H1 (cell line): Measurements from ENCODE around the gene SLC25A30. TPM values are rescaled to one million over a fixed set of nuclear protein-coding genes. Genes with fewer than 3 reads are reported as not detected.

ENCODE experiments used
- BACH1 ChIP-seq: IDR thresholded peaks from 2 replicates; pipeline ENCODE4 v1.6.1; 2012; ENCODE audit warnings: low read length, improper control_type of control experiment
- BCL11A ChIP-seq, 2 experiments: IDR thresholded peaks; one replicate each; pipeline ENCODE4 v1.6.1; 2011; ENCODE audit warnings: low read depth in 2 of 2, low read length in 2 of 2, mild to moderate bottlenecking in 2 of 2
- CBX5 ChIP-seq: fragments of 300-800, 300-1000 bp; sonication (generic); IDR thresholded peaks from 2 replicates; pipeline ENCODE4 v1.7.1; 2016; ENCODE audit warnings: antibody characterized with exemption, low read length, low read depth
- CHD2 ChIP-seq: IDR thresholded peaks from 2 replicates; pipeline ENCODE4 v1.6.1; 2012; ENCODE audit warnings: low read length, improper control_type of control experiment
- CREB1 ChIP-seq: IDR thresholded peaks from 2 replicates; pipeline ENCODE4 v1.6.1; 2012; ENCODE audit warnings: inconsistent platforms
- CTCF ChIP-seq, 3 experiments: IDR thresholded peaks; 1 replicate in 2 of 3; 2 replicates in 1 of 3; pipeline versions ENCODE4 v1.5.1 to v1.6.1; 2011; ENCODE audit warnings: low read length in 3 of 3, mild to moderate bottlenecking in 3 of 3, inconsistent platforms in 2 of 3, low read depth in 1 of 3, moderate library complexity in 1 of 3; ENCODE audit not compliant: insufficient read depth in 1 of 3; ENCODE audit errors: control extremely low read depth in 1 of 3
- EGR1 ChIP-seq: IDR thresholded peaks from 2 replicates; pipeline ENCODE4 v1.6.1; 2011; ENCODE audit warnings: low read depth, low read length, borderline replicate concordance
- EP300 ChIP-seq, 2 experiments: IDR thresholded peaks; 1 replicate in 1 of 2; 2 replicates in 1 of 2; pipeline ENCODE4 v1.6.1; 2011 to 2012; ENCODE audit warnings: low read depth in 2 of 2, low read length in 2 of 2, mild to moderate bottlenecking in 2 of 2, borderline replicate concordance in 1 of 2, inconsistent platforms in 1 of 2, moderate library complexity in 1 of 2
- GTF2F1 ChIP-seq: IDR thresholded peaks from 2 replicates; pipeline ENCODE4 v1.6.1; 2012; ENCODE audit warnings: low read depth, low read length, improper control_type of control experiment, borderline replicate concordance
- KDM4A ChIP-seq: IDR thresholded peaks from one replicate; pipeline ENCODE4 v1.7.1; 2012; ENCODE audit warnings: low read depth, mild to moderate bottlenecking, moderate library complexity, low read length, inconsistent platforms; ENCODE audit not compliant: severe bottlenecking
- KDM5A ChIP-seq: fragments of 200-600 bp; IDR thresholded peaks from 2 replicates; pipeline ENCODE4 v1.7.1; 2012; ENCODE audit warnings: mild to moderate bottlenecking, low read length, inconsistent platforms, mixed read lengths
- MAFK ChIP-seq: IDR thresholded peaks from 2 replicates; pipeline ENCODE4 v1.6.1; 2012; ENCODE audit warnings: low read depth, mild to moderate bottlenecking, improper control_type of control experiment, low read length
- NANOG ChIP-seq: IDR thresholded peaks from 2 replicates; pipeline ENCODE4 v1.6.1; 2011; ENCODE audit warnings: low read length, low read depth, mild to moderate bottlenecking, inconsistent platforms; ENCODE audit not compliant: insufficient read depth, poor library complexity, severe bottlenecking
- NRF1 ChIP-seq: IDR thresholded peaks from 2 replicates; pipeline ENCODE4 v1.6.1; 2011; ENCODE audit warnings: mild to moderate bottlenecking, low read depth, low read length, improper control_type of control experiment
- RAD21 ChIP-seq, 2 experiments: IDR thresholded peaks in 1 of 2; conservative IDR thresholded peaks in 1 of 2; 2 replicates each; pipeline ENCODE4 v1.6.1; 2011; ENCODE audit warnings: low read depth in 2 of 2, low read length in 2 of 2, improper control_type of control experiment in 1 of 2, inconsistent platforms in 1 of 2, mild to moderate bottlenecking in 1 of 2, moderate library complexity in 1 of 2
- RXRA ChIP-seq: IDR thresholded peaks from 2 replicates; pipeline ENCODE4 v1.6.1; 2011; ENCODE audit warnings: low read depth, mild to moderate bottlenecking, low read length, moderate library complexity; ENCODE audit not compliant: insufficient read depth
- SAP30 ChIP-seq: fragments of 300-600 bp; sonication (generic); IDR thresholded peaks from 2 replicates; pipeline ENCODE4 v1.7.1; 2012; ENCODE audit warnings: low read length, moderate library complexity, mild to moderate bottlenecking, inconsistent platforms; ENCODE audit not compliant: insufficient read depth, insufficient replicate concordance
- SIN3A ChIP-seq, 2 experiments: IDR thresholded peaks in 1 of 2; conservative IDR thresholded peaks in 1 of 2; 2 replicates each; pipeline ENCODE4 v1.6.1; 2011 to 2012; ENCODE audit warnings: low read length in 2 of 2, improper control_type of control experiment in 1 of 2, low read depth in 1 of 2, mild to moderate bottlenecking in 1 of 2
- SP4 ChIP-seq: IDR thresholded peaks from 2 replicates; pipeline ENCODE4 v1.6.1; 2012; ENCODE audit warnings: low read length, inconsistent platforms
- SUZ12 ChIP-seq: fragments of 200-600 bp; sonication (generic); IDR thresholded peaks from 2 replicates; pipeline ENCODE4 v1.6.1; 2012; ENCODE audit warnings: mild to moderate bottlenecking, inconsistent platforms, low read length, moderate library complexity, mixed read lengths
- TAF1 ChIP-seq: IDR thresholded peaks from 2 replicates; pipeline ENCODE4 v1.6.1; 2011; ENCODE audit warnings: mild to moderate bottlenecking, low read depth, low read length
- YY1 ChIP-seq: IDR thresholded peaks from 2 replicates; pipeline ENCODE4 v1.6.1; 2011; ENCODE audit warnings: low read depth, mild to moderate bottlenecking, low read length
- polyA plus RNA-seq, 7 experiments: library from polyadenylated mRNA; depleted of rRNA in 3 of 7; stranded (reverse) in 5 of 7; unstranded in 2 of 7; fragments of >200 nt in 5 of 7; fragments of 200-250 nt in 2 of 7; gene quantifications; 1 replicate in 5 of 7; 2 replicates in 1 of 7; 4 replicates in 1 of 7; pipeline versions ENCODE4 v1.2.1 to v1.2.3, GENCODE V29; 2011 to 2013; ENCODE audit warnings: missing spikeins in 2 of 7, mixed read lengths in 2 of 7
- total RNA-seq: library from RNA; stranded (reverse); fragmentation: NEBNext Ultra II Directional; extraction: Animal tissue kit (Norgen Biotek cat#: 25700); gene quantifications from 2 replicates; pipeline ENCODE4 v1.2.1, GENCODE V29; 2021

SLC25A30 gene
- total and polyA plus RNA-seq, 2 of the 8 experiments (the other 6 are each of a cell fraction or from before 2014, with no cell fraction given) = 2.1 to 8.7 TPM

DNA sequence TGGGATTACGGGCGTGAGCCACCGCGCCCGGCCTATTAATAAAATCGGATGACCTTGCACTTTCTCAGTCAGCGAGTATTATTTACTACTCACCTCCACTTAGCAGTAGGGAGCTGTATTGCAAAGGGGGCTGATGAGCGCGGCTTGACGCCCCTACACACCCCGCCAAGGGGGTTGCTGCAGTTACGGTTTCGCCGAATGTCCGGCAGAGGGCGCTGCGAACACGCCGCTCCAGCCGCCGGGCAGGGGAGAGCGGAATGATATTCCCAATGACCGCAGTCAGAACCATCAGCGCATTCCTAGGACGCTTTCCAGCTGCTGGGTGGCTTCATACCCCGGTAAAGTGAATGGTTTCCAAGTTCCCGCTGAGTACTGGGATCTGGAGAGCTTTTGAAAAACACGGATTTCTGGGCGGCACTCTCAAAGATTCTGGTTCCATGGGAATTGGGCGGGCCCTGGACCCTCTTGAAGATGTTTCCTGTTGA lies 47.2 kb downstream of the SLC25A30 start (continued):
- TF ChIP-seq TAF1 (no peak), KDM5A (0 out of 2 replicates have a peak, but pooled peaks have one; percentile 36), RXRA (no peak), NRF1 (no peak), CTCF (IDR thresholded peaks at IDR 0.05; ENCODE audit: control extremely low read depth in 1 of 3, insufficient read depth in 1 of 3, low read depth in 1 of 3, low read length in 3 of 3) (peak; percentile 92 to 97 (median 96)), EGR1 (no peak), SUZ12 (no peak), NANOG (peak; percentile 80), YY1 (peak; percentile 72; the same call in 1 of the 2 replicates), SP4 (no peak; the same call in 1 of the 2 replicates), EP300 (IDR thresholded peaks at IDR 0.05; ENCODE audit: borderline replicate concordance in 1 of 2, low read depth in 2 of 2, low read length in 2 of 2) (no peak), BACH1 (peak; percentile 48; the same call in 1 of the 2 replicates), MAFK (peak; percentile 50; the same call in 1 of the 2 replicates), SIN3A (conservative IDR thresholded peaks at IDR 0.05 in 1 of 2, IDR thresholded peaks at IDR 0.05 in 1 of 2; ENCODE audit: low read depth in 1 of 2, low read length in 2 of 2) (0 out of 4 replicates have a peak, but pooled peaks have one; percentile 21 to 46), CREB1 (0 out of 2 replicates have a peak, but pooled peaks have one; percentile 19), CBX5 (no peak), RAD21 (IDR thresholded peaks at IDR 0.05 in 1 of 2, conservative IDR thresholded peaks at IDR 0.05 in 1 of 2; ENCODE audit: low read depth in 2 of 2, low read length in 2 of 2) (peak; percentile 94), SAP30 (no peak), BCL11A (IDR thresholded peaks at IDR 0.05; ENCODE audit: low read depth in 2 of 2, low read length in 2 of 2) (no peak), KDM4A (no peak), CHD2 (0 out of 2 replicates have a peak, but pooled peaks have one; percentile 39), GTF2F1 (no peak)
